Smooth muscle cell (in vitro differentiated cells): ENCODE measurements around the gene NIPAL3. TPM values are rescaled to one million over a fixed set of nuclear protein-coding genes. Genes with fewer than 3 reads are reported as not detected.
"Not testable (repeated sequence)": the region's sequence is repeated elsewhere in the genome, so short reads cannot be mapped to it uniquely, and the experiment has no call there.

Source experiments
- DNase-seq: peaks from one replicate; lab custom pipeline; 2025; ENCODE audit not compliant: unreplicated experiment; lab: John Stamatoyannopoulos, UW
- H2AFZ ChIP-seq: fragments of 200-600 bp; sonication (generic); 2 replicates; pipeline ENCODE4 v1.6.0; 2016; ENCODE audit warnings: antibody characterized with exemption, low read depth, mild to moderate bottlenecking
- H3F3A ChIP-seq: fragments of 200-600 bp; sonication (generic); 2 replicates; pipeline ENCODE4 v1.6.0; 2017; ENCODE audit warnings: antibody characterized with exemption, low read depth
- H3K27ac ChIP-seq: fragments of 200-600 bp; sonication (generic); 2 replicates; pipeline ENCODE4 v1.5.1; 2016; ENCODE audit warnings: low read depth, mild to moderate bottlenecking
- H3K27me3 ChIP-seq: fragments of 200-600 bp; sonication (generic); 2 replicates; pipeline ENCODE4 v1.6.1; 2016; ENCODE audit warnings: low read depth, mild to moderate bottlenecking
- H3K36me3 ChIP-seq: fragments of 200-600 bp; sonication (generic); 2 replicates; pipeline ENCODE4 v1.5.1; 2016; ENCODE audit warnings: low read depth
- H3K4me1 ChIP-seq: fragments of 200-600 bp; sonication (generic); 2 replicates; pipeline ENCODE4 v1.5.1; 2016; ENCODE audit warnings: low read depth
- H3K4me2 ChIP-seq: fragments of 200-600 bp; sonication (generic); 2 replicates; pipeline ENCODE4 v1.6.0; 2016; ENCODE audit warnings: mild to moderate bottlenecking
- H3K4me3 ChIP-seq: fragments of 200-600 bp; sonication (generic); 2 replicates; pipeline ENCODE4 v1.5.1; 2016; ENCODE audit warnings: mild to moderate bottlenecking
- H3K79me2 ChIP-seq: fragments of 200-600 bp; sonication (generic); 2 replicates; pipeline ENCODE4 v1.6.0; 2016; ENCODE audit warnings: low read depth, mild to moderate bottlenecking
- H3K9ac ChIP-seq: fragments of 200-600 bp; sonication (generic); 2 replicates; pipeline ENCODE4 v1.6.0; 2016; ENCODE audit warnings: low read depth
- H3K9me3 ChIP-seq: fragments of 200-600 bp; sonication (generic); replicated peaks from 2 replicates; pipeline ENCODE4 v1.5.1; 2016; ENCODE audit warnings: low read depth
- H4K20me1 ChIP-seq: fragments of 200-600 bp; sonication (generic); 2 replicates; pipeline ENCODE4 v1.6.0; 2016; ENCODE audit warnings: low read depth
- WGBS: methylation state at CpG from one replicate; pipeline ENCODE4 v1.1.7; 2016; ENCODE audit warnings: low lambda C conversion rate; 5-methylcytosine and 5-hydroxymethylcytosine counted together
- polyA plus RNA-seq: library from polyadenylated mRNA; unstranded; fragments of >200 nt; fragmentation: Nextera tagmentation; extraction: Ambion mirVana; gene quantifications from 2 replicates; pipeline ENCODE4 v1.2.1, GENCODE V29; 2016
- total RNA-seq: library from RNA; depleted of rRNA; stranded (reverse); fragments of >200 nt; gene quantifications from 2 replicates; pipeline ENCODE4 v1.2.3, GENCODE V29; 2014
- TF ChIP-seq, protein P1 (sequence below): fragments of 200-600 bp; sonication (generic); IDR thresholded peaks from 2 replicates; pipeline ENCODE4 v1.5.1; 2017; ENCODE audit warnings: borderline replicate concordance, mild to moderate bottlenecking, antibody characterized with exemption; ENCODE audit not compliant: insufficient read depth, poor library complexity, severe bottlenecking

Gene NIPAL3
- total and polyA plus RNA-seq, 2 experiments from 2014 or later, result 9.3 to 22.5 TPM

DNA sequence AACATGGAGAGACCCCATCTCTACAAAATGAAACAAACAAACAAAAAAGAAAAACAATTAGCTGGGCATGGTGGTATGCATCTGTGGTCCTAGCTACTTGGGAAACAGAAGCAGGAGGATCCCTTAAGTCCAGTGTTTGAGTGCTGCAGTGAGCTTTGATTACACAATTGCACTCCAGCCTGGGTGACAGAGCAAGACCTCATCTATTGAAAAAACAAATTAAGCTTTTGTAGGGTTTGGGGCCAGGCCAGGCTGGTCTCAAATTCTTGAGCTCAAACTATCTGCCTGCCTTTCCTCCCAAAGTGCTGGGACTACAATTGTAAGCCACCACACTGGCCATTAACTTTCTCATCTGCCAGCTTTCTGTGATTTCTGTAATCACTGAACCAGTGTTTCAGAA is 27.2 kb downstream of the NIPAL3 start:
- H3K4me2 ChIP-seq, result no peak overlapping the region
- TF ChIP-seq, protein P1, sequence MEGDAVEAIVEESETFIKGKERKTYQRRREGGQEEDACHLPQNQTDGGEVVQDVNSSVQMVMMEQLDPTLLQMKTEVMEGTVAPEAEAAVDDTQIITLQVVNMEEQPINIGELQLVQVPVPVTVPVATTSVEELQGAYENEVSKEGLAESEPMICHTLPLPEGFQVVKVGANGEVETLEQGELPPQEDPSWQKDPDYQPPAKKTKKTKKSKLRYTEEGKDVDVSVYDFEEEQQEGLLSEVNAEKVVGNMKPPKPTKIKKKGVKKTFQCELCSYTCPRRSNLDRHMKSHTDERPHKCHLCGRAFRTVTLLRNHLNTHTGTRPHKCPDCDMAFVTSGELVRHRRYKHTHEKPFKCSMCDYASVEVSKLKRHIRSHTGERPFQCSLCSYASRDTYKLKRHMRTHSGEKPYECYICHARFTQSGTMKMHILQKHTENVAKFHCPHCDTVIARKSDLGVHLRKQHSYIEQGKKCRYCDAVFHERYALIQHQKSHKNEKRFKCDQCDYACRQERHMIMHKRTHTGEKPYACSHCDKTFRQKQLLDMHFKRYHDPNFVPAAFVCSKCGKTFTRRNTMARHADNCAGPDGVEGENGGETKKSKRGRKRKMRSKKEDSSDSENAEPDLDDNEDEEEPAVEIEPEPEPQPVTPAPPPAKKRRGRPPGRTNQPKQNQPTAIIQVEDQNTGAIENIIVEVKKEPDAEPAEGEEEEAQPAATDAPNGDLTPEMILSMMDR, result no peak
- H3K36me3 ChIP-seq, result no peaks in the 10 kb centered on the region
- no peaks in the 10 kb centered on the region for H3K9me3 ChIP-seq
- H3K27ac ChIP-seq, result no peak overlapping the region
- H3K4me3 ChIP-seq, result no peak overlapping the region
- H3K79me2 ChIP-seq, result no peaks in the 10 kb centered on the region
- H3K27me3 ChIP-seq, result no peaks in the 10 kb centered on the region
- no peaks in the 10 kb centered on the region for H3K4me1 ChIP-seq
- no peaks in the 10 kb centered on the region for H3F3A ChIP-seq
- H2AFZ ChIP-seq, result no peak overlapping the region
- no peak for DNase-seq
- H4K20me1 ChIP-seq, result no peaks in the 10 kb centered on the region
- H3K9ac ChIP-seq, result no peak overlapping the region

DNA sequence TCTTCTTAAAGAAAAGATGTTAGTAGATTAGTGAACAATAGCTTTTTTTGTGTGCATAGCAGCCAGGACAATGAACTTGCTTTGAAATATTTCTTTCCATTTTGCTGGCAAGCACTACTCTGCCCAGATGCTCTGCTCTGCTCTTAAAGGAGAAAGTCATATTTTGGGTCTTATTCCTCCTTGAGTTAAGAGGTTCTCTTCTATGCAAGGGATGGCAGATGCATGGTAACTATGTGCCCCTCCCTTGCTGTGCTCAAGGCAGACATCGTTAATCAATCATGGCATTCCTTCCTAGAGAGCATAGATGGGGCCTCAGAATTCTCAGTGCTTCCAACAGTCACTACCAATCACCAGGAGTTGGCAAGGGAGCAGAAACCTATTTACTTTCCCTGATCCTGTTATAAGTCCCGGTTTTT is 27.6 kb downstream of the NIPAL3 start:
- WGBS, result 66% methylated on average over 2 of the region's 2 CpGs
- Histone ChIP-seq H3K4me3 (no peak overlapping the region), H4K20me1 (no peaks in the 10 kb centered on the region), H3F3A (no peaks in the 10 kb centered on the region), H3K27me3 (no peaks in the 10 kb centered on the region), H3K9me3 (no peaks in the 10 kb centered on the region), H3K79me2 (no peaks in the 10 kb centered on the region), H3K27ac (no peak overlapping the region), H2AFZ (no peak overlapping the region), H3K4me2 (no peak overlapping the region), H3K9ac (no peak overlapping the region), H3K36me3 (no peaks in the 10 kb centered on the region), H3K4me1 (no peaks in the 10 kb centered on the region)
- TF ChIP-seq, protein P1, result no peak
- no peak for DNase-seq

DNA sequence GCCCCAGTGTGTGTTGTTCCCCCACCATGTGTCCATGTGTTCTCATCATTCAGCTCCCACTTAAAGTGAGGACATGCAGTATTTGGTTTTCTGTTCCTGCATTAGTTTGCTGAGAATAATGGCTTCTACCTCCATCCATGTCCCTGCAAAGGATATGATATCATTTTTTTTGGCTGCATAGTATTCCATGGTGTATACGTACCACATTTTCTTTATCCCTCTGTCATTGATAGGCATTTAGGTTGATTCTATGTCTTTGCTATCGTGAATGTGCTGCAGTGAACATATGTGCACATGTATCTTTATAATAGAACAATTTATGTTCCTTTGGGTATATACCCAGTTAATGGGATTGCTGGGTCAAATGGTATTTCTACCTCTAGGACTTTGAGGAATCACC is 30.8 kb downstream of the NIPAL3 start:
- H3K9me3 ChIP-seq, H3K79me2 ChIP-seq, H3K27me3 ChIP-seq, H3K4me1 ChIP-seq, H3K27ac ChIP-seq, H2AFZ ChIP-seq, H3K4me3 ChIP-seq, H4K20me1 ChIP-seq, H3F3A ChIP-seq, H3K36me3 ChIP-seq, H3K4me2 ChIP-seq, DNase-seq, H3K9ac ChIP-seq: not testable (repeated sequence)
- 87% methylated on average over 2 of the region's 2 CpGs for WGBS

DNA sequence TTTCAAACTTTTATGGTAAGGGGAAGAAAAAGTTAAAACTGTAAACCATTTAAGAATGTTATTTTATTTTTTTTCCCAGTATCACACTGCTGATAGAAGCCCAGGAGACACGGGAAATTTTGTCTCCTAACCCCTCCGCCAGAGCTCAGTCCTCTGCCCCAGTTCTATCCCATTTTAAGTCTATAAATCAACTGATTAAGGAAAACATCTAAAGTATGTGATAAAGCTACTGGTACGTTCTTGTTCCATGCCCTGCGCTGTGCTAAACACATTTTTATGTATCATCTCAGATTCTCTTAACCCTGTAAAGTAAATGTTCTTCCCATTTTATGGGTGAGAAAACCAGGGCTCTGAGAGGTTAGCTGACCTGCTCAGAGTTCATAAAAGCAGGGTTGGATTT is 34.7 kb downstream of the NIPAL3 start:
- DNase-seq, result no peak
- TF ChIP-seq, protein P1, result no peak
- H3K9me3 ChIP-seq, result no peaks in the 10 kb centered on the region
- 49% methylated on average over 4 of the region's 4 CpGs for WGBS
- H3K27me3 ChIP-seq, result no peaks in the 10 kb centered on the region
- no peaks in the 10 kb centered on the region for H3K4me1 ChIP-seq
- H3K27ac ChIP-seq, result no peak overlapping the region
- no peaks in the 10 kb centered on the region for H3K36me3 ChIP-seq
- H3K79me2 ChIP-seq, result no peaks in the 10 kb centered on the region
- no peaks in the 10 kb centered on the region for H4K20me1 ChIP-seq
- no peak overlapping the region for H3K4me3 ChIP-seq
- H3F3A ChIP-seq, result no peaks in the 10 kb centered on the region
- H3K9ac ChIP-seq, result no peak overlapping the region
- H2AFZ ChIP-seq, result no peak overlapping the region
- no peak overlapping the region for H3K4me2 ChIP-seq
